T47D (cell line): ENCODE measurements around the gene TTC34.

Experiments
- DNase-seq, 2 experiments: peaks; one replicate each; pipeline versions ENCODE4 v3.0.0 to v3.0.0-alpha.2; 2011 to 2012; ENCODE audit warnings: low read depth in 1 of 2, low spot score in 1 of 2
- JUND ChIP-seq: IDR thresholded peaks from 2 replicates; pipeline ENCODE4 v1.6.1; 2012; ENCODE audit warnings: low read depth
- in situ Hi-C: cut with HindIII; loops from 2 replicates; pipeline ENCODE4 v1.10.0; 2016; ENCODE audit warnings: low sequenced_read_pairs, low pct_unique_long_range_greater_than_20kb

Gene TTC34

DNA sequence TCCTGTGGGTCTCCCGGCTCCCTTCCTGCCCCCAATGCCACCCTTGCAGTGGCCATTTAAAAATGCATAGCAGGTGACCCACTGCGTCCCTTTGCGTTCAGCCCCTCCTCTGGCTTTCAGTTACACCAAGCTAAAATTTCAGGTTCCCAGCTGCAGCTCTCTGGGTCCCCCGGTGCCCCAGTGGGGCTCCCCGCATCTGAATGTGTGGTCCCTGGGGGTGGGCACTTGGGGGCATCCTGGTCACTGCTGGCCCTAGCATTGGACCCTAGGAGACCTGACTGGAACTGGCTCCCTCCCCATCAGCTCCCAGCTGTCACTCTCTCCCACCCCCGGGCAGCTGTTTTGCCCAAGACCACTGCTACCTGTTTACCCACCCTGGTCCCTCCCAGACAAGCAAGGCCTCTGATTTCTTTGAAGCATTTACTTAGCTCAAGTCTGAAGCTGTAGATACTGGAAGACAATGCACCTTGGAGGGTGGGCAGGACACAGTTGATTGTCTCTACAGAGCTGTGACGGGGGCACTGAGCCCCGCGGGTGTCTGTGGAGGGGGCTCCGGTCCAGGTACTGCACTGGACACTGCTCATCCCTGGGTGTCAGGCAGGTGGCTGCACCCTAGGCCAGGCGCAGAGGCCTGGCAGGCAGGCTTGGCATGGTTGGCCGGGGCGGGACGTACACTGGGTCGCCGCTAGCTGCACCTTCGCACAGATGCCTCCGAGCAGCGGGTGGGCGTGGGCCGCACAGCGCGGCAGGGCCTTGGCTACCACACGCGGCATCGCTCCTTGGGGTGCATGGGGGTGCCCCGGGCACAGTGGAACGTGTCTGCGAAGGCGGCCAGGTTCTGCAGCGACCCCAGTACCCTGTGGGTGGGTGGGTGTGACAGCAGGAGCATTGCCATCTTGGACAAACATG lies 211.0 kb downstream of the TTC34 start:
- DNase-seq = no peak
- in situ Hi-C loops = no loop called here
- no peak for TF ChIP-seq JUND

DNA sequence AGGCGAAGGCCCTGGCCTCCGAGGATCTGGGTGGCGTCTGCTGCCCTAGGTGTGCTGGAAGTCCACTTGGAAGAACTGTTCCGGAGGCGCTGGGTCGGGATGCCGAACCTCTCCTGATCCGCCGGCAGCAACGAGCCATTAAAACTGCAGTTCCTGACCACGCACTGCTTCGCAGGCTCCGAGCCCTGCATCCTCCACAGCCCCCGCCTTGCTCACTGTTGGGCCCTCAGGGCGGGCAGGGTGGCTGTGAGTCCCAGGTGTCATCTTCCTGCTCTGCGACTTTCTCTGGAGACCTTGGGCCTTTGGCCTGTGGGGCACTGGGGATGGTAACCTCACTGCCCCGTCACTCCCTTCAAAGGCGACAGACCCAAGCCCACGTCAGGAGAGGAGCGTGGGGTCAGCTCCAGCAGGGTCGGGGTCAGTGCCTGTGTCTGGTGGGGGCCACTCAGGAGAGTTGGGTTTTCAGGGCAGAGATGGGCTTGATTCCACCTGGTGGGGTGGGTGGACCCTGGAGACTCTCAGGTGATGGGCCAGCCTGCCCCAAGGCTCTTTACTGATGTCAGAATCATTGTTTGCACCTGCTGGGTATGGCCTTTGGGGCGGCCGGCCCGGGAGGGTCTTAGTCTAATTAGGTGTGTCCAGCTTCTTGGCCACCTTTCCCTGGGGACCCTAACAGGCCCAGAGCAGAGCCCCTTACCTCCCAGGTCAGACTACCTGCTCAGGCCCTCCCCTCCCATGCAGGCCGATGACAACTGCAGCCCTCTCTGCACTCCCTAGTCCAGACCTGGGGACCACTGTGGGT lies 211.9 kb downstream of the TTC34 start:
- DNase-seq = no peak
- in situ Hi-C loops = no loop called here
- no peak for TF ChIP-seq JUND

DNA sequence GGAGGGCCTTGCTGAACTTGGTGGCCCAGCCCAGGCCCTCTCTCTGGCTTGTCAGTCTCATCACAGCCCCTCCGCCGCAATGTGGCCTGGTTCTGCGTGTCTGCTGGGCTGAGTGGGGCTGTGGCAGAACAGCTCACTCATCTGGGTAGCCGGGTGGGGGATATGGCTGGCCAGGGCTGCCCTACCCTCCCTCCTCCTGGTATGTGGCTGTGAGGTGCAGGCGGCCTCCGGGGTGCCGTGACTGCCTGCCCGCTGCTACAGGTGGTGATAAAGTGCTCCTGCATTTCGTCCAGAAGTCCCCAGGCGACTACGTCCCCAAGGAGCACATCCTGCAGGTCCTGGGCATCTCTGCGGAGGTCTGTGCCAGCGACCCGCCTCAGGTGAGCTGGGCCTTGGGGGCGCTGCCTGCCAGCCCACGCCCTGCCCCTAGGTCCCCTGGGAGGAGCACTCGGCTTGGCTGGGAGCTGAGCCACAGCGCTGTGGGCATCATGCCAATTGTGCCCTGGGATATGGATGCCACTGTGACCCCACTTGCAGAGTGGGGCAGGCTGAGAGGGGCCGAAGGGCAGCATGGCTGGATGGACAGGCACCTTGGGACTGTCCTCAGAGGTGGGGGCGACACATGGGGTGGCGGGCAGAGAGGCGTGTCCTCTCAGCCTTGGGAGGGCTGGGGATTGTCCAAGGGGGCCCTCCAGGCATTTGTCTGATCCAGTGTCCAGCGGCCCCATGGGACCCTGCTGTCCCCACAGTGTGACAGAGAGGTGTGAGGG lies 212.6 kb downstream of the TTC34 start:
- in situ Hi-C loops = no loop called here
- no peak for DNase-seq
- TF ChIP-seq JUND = no peak

DNA sequence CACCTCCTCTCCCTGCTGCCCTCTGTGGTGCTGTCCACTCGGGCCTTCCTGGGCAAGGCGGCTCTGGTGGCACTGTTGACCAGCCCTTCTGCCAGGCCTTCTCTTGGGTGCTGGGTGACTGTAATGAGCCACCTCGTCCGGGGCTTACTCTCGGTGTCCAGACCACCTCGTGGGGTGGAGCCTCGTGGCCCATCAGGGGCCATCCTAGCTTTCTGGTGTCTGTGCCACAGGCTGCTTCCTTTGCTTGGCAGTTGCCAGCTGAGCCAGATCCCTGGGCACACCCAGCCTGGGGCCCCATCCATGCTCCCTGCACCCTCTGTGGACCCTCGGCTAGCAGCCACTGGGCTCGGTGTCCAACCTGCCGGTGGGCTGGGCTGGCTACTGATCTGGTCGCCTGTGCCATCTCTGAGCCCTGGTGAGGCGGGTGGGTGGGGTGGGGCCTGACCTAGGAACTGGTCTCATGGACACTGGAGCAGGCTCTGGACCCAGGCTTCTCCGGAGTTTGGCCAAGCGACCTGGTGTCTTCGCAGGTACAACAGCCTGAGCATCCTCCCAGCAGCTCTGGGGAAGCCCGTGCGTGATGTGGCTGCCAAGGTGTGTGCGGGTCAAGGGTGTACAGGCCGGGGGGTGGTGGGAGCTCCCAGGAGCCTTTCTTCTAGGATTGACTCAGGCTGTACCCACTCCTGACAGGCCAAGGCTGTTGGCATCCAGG lies 213.5 kb downstream of the TTC34 start:
- in situ Hi-C loops = no loop called here
- no peak for DNase-seq
- no peak for TF ChIP-seq JUND

DNA sequence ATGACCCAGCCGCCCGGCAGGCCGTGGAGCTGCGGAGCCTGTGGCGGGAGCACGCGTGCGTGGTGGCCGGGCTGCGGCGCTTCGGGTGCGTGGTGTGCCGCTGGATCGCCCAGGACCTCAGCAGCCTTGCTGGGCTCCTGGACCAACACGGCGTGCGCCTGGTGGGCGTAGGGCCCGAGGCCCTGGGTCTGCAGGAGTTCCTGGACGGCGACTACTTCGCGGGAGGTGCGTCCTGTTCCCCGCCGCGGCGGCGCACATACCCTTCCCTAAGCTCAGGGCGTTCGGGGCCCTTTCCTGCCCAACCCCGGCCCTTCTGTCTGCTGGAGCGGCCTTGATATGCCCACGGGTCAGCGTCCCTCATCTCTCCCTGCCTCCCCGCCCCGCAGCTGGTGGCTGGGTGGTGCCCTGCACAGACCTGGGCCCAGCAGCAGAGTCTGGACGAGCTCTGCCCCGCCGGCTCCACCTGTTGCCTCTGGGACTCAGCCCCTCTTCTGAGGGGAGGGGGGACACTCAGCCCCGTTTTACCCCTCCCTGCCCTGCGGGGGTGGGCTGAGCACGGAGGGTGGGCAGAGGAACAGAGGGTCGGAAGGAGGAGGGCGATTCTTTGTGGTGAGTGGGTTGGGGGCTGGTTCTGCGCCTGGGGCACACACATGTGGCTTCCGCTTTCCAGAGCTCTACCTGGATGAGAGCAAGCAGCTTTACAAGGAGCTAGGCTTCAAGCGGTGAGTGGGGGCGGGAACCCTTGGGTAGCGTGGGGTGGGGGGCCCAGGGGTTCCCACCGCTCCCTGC lies 214.2 kb downstream of the TTC34 start:
- DNase-seq = peak in 1 of 2 experiments; percentile 54
- in situ Hi-C loops = no loop called here
- TF ChIP-seq JUND = no peak

DNA sequence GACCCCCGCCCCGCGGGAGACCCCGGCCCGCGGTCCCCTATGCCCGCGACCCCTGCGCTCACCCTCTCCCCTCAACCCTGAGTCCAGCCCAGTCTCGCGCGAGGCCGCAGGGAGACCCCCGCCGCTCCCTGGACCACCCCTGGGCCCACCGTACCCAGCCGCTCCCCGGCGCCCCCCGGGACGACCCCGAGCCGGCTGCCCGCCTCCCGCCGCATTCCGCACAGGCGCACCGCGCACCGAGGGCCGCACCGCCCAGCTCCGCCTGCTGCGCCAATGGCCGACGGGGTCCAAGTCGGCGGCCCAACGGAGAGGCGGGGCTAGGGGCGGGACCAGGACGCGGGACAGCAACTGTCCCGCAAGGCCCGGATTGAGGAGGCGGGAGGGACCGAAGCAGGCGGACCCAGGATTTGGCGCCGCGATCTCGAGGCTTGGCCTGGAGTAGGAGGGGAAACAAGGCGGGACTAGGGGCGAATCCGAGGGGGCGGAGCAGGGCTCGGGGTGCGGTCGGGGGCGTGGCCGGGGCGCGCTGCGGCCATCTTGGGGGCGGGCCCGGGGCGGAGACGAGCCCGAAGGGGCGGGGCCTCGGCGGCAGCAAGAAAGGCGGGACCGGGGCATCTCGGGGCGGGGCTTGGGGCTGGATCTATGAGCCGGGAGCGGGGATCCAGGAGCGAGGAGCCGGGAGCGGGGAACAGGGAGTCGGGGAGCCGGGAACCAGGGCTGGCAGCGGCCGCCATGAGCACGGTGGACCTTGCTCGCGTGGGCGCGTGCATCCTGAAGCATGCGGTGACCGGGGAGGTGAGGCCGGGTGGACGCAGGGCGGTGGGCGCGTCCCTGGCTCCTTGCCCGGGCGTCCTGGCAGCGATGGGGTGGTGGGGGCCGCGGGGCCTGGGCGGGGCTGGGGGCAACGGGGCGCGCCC lies 215.1 kb downstream of the TTC34 start, which contains the start of gene PRXL2B:
Gene PRXL2B, plus strand, starts transcription at position 624 of the 917 bp plus-strand sequence. Its CDS starts 109 bp downstream, at position 733.
- peak; percentile 95 to 98 for DNase-seq
- in situ Hi-C loops = no loop called here
- no peak for TF ChIP-seq JUND
